NCI-H128 (cell line): ENCODE results near the gene KLHL17.

Experiments
- DNase-seq: peaks from one replicate; lab custom pipeline; 2025; ENCODE audit not compliant: unreplicated experiment; lab: John Stamatoyannopoulos, UW

Gene KLHL17

DNA sequence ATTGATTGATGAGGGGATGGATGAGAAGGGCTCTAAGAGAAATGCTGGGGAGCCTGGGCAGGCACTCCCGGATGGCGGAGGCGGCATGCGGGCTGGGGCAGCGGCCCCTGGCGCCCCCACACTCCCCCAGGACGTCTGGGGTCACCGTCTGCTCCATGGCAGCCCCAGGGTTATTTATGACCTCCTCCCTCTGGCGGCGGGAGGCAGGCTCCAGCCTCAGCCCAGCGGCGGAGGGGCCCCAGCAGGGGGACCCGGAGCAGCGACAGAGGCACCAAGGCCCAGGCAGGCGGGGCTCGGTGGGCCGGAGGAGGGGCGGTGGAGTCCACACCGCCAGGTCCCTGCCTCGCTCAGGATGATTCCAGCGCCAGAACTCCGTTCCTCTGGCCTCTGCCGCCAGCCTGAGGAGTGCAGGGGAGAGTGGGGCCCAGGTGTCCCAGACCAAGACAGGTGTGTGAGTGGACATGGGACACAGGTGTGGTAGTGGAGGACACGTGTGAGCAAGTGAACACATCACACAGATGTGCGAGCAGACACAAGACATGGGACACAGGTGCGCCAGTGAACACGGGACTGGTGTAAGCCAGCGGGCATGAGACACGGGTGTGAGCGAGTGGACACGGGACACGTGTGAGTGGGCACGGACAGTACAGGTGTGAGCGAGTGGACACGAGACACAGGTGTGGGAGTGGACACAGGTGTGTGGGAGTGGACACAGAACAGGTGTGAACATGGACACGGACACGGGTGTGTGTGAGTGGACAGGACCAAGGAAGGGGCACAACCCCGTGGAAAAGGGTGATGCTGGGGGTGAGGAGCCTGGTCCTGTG is 39.2 kb upstream of the KLHL17 start:
- peak; percentile 68 for DNase-seq

DNA sequence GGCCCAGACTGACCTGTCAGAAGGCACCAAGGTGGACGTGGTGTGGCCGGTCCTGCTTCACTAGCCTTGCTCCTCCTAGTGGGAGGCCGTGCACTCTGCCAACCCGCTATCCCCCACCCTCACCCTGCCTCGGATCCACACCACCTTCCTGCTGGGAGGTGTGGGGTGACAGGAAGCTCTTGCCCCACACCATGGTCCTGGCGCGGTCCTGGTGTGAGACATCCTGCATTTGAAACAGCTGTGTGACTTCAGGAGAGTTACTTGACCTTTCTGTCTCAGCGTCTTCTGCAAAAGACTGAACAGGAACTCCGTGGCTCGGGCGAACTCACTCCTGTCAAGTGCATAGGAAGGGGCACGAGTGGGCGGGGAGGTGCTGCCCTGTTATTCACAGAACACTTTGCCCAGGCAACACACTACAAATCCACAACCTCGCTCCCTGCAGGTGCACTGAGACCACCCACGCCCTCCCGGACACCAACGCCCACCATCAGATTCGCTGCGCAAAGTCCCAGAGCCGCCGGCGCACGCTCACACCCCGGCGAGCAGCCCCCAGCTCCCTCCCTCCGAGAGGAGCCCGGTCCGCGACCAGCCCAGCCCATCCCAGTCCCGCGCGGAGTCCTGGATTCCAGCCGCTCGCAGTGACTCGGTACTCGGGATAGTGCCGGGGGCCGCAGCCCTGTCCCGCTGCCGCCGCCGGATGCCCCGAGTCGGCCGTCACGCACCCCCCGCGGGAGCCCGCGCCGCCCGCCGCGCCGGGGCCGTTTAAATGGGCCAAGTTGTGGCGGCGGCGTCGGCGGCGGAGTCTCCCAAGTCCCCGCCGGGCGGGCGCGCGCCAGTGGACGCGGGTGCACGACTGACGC is 37.0 kb upstream of the KLHL17 start, which contains the start of gene SAMD11:
SAMD11 (plus strand) TSS at position 793 of the 860 bp plus-strand sequence. CDS start 509 bp downstream, outside the sequence.
- DNase-seq, result peak; percentile 57

DNA sequence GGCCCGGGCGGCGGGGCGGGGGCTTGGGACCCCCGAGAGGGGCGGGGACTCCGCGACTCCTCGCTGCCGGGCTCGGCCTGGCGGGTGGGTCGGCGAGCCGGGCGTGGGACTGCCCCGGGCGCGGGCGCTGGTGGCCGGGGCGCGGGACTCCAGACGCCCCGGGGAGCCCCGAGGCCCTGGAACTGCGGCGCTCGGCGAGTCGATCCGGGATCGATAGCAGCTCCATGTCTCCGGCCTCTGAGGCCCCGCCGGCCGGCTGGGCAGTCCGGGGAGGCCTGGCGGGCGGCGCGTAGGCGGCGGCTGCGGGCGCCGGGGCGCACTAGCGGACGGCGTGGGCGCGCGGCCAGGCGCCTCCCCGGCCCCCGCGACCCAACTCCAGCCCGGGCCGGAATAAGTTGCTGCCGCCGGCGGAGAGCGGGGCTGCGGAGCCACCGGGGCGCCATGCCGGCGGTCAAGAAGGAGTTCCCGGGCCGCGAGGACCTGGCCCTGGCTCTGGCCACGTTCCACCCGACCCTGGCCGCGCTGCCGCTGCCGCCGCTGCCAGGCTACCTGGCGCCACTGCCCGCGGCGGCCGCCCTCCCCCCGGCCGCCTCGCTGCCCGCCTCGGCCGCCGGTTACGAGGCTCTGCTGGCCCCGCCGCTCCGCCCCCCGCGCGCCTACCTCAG is 36.3 kb upstream of the KLHL17 start:
- no peak for DNase-seq

DNA sequence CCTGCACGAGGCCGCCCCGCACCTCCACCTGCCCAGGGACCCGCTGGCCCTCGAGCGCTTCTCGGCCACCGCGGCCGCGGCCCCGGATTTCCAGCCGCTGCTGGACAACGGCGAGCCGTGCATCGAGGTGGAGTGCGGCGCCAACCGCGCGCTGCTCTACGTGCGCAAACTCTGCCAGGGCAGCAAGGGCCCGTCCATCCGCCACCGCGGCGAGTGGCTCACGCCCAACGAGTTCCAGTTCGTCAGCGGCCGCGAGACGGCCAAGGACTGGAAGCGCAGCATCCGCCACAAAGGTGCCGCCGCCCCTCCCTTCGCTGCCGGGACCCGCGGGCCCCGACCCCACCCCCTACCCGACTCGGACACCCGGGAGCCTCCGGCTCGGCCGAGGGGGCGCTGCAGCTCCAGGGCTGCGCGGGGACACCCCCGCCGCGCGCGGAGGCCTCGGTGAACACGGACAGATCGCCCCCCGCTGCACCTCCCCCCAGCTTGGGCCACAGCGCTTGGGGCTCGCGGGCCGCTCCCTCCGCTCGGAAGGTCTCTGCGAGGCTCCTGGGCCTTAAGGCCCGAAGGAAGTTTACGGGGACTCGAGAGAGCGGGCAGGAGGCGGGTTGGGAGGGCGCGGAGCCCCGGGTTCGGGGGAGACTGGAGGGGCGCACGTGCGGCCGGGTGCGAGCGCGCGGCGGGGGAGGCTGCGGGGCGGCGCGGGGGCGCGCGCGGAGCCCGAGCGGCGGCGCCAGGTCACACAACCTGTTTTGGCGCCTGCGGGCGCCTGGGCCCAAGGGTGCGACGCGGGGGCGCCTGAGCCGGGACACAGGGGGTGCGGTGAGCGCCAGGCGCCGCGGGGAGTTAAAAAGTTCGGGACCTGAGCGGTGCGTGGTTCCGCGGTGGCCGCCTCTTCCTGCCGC is 35.5 kb upstream of the KLHL17 start:
- no peak for DNase-seq

DNA sequence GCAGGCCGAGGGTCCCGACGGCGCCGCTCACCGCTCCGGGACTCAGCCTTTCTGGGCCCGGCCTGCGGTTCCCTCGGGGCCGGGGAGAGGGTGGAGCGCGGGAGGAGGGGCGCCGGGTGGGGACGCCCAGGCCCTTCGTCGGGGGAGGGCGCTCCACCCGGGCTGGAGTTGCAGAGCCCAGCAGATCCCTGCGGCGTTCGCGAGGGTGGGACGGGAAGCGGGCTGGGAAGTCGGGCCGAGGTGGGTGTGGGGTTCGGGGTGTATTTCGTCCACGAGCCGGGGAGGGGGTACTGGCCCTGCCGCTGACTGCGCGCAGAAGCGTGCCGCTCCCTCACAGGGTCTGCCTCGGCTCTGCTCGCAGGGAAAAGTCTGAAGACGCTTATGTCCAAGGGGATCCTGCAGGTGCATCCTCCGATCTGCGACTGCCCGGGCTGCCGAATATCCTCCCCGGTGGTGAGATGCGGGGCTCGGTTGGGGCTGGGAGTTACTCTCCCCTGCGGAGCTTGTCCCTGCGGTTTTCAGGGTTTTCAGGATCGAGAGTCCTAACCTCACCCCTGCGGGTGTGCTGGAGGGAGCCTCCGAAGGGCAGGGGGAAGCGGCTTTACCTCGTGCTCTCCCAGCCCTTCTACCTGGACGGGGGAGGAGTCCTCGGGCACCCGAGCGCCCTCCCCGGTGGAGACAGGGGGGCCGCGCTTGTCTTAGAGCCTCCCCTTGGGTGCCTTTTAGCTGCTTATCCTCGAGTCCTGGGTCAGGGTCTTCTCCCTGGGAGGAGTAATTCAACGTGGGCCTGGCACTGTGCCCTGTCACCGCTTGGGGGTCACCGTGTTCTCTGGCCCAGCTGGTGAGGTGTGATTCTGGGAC is 34.6 kb upstream of the KLHL17 start:
- no peak for DNase-seq

DNA sequence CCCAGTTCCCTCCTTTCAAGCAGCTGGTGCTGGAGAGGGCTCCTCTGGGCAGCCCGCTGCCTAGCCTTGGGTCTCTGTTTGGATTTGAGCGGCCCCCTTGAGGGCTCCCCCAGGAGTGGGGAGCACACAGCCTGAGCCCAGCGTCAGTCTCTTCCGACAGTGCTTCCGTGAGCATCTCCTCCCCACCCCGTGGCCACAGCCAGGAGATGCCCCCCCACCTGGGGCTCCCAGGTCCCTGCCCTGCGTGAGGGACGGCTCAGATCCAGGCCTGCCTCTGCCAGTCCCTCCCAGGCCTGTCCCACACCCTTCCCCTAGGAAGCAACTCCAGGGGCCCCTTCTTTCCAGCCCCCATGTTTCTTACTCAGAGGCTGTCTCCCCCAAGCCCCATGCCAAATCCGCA is 33.1 kb upstream of the KLHL17 start:
- no peak for DNase-seq

DNA sequence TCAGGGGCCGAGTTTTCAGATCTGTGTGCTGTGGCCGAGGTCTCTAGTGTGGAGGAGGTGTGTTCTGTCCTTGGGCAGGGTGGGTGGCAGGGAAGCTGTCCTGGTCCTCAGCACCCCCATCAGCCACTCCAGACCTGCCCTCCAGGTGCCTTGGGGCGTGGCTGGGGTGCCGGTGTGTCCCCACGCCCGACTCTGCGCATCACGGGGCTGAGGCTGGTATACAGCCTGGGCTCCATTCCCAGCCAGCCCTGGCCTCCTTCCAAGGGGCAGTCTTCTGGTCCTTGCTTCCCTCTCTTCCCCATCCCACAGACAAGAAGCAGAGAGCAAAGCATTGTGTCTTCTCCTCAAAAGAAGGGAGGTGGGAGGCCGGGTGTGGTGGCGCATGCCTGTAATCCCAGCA is 32.6 kb upstream of the KLHL17 start:
- no peak for DNase-seq

DNA sequence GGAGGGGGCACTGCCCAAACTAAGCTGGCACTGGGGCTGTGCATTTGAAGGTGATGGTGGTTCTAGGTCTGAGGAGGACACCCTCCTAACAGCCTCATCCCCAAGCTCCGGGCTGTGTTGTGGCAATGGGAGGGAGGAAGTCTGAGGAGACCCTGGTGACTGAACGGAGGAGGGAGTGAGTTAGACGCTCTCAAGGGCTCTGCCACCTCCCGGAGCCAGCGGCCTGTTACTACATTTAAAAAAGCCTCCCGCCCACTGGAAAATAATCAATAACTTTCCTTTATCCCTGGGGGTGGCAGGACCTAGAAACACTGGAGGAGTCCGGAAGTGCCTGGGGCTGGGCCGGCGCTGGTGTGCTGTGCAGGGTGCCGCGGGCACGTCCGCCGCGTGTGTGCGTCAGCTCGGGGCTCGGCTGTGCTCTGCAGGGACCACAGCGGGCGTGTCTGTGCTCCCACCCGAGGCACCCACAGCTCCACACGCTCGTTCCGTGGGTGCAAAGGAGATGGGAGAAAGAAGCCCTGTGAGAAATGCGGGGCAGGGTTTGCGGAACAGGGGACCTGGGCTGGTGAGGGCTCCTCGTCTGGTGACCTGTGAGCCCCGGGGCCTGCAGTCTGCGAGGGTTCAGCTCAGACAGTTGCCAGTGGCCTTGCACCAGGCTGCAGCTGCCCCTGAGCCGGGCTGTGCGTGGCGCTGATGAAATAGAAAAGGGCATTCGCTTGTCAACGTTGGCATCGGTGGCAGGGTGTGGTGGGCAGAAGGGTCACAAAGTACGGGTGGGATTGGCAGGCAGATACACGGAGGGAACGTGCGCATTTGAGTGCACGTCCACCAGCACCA is 31.3 kb upstream of the KLHL17 start:
- no peak for DNase-seq

DNA sequence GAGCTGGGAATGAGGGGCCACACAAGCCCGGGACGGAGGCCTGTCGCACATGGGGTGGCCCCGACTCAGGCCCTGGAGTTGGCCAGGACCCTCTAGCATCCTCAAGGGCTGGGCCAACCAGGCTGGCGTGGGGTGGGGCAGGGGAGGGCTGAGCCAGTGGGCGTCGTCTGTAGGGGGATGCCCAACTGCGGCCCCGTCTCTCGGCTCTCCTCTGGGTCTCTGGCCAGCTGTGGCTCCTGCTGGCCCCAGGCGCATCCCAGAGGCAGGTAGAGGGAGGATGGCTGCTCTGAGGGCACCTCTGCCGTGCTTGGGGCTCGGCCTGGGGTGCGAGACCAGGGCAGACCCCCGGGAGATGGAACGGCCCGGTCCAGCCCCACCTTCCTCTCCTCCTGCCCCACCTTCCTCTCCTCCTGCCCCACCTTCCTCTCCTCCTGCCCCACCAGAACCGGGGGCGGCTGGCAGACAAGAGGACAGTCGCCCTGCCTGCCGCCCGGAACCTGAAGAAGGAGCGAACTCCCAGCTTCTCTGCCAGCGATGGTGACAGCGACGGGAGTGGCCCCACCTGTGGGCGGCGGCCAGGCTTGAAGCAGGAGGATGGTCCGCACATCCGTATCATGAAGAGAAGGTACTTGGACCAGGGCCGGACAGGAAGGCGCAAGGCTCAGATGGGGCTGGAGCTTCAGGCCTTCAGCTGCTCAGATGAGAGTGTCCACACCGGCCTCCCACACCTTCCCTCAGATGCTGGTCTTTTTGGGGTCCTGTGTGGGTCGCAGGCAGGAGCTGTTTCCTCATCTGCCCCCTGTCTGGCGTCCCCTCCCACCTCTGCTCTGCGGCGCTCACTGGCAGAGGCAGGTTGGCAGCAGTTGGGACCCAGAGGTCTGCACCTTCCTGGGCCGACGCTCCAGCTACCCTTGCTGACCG is 30.4 kb upstream of the KLHL17 start:
- DNase-seq, result no peak

DNA sequence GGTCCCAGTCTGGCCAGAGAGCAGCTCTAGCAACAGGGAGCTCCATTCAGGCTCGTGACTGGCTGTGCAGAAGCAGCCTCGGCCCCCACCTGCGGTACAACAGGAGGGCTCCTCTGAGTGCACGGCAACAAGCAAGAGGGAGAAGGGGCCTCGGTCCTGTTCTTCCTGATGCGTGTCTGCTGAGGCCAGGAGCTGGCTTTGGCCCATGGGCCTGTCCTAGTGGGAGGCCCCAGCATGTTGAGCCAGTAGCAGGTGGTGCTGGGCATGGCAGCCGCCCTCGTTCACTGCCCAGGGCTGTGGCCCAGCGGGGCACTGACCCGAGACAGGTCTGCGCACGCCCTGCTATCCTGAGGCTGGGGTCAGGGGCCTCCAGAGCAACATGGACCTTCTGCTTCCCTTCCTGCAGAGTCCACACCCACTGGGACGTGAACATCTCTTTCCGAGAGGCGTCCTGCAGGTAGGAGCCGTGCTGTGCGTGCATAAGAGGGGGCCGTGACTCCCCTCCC is 29.7 kb upstream of the KLHL17 start:
- DNase-seq, result no peak

DNA sequence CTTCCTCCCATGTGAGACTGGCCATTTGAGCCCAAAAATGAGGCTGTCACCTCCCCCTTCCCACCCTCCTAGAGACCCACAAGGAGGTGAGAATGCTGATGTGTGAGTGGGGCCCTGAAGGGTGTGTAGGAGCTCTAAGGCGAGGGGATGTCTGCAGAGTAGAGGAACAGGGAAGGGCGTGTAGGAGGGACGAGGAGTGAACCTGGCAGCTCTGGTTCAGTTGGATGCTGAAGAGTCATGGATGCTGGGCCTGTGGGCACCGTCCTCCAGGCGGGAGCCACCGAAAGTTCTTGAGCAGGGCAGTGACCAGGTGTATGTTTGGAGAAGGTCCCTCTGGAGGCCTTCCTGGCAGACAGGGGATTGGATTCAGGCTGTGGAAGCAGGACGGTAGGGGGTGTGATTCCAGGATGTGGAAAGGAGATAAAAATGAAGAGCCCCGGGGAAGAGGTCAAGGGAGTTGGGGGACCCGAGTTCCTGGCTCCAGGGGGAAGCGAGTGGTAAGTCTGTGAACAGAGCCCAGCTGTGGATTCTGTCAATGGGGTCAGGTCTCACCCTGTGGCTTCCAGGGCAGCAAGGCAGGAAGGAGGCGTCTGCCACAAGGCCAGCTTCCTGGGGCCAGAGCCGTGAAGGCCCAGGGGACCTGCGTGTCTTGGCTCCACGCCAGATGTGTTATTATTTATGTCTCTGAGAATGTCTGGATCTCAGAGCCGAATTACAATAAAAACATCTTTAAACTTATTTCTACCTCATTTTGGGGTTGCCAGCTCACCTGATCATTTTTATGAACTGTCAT is 28.8 kb upstream of the KLHL17 start:
- no peak for DNase-seq

DNA sequence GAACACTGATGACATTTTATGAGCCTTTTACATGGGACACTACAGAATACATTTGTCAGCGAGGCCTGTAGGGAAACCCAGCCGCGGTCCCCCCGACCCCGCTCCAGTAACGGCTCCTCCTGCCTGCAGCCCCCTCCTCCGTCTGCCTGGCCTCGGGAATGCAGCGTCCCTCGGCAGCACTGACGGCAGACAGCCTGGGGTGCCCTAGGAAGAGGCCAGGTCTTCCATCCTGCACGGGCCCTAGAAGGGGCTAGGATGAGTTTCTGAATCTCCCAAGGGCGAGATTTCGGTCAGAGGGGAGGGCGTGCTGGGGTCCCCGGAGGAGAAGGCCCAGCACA is 28.2 kb upstream of the KLHL17 start:
- no peak for DNase-seq

DNA sequence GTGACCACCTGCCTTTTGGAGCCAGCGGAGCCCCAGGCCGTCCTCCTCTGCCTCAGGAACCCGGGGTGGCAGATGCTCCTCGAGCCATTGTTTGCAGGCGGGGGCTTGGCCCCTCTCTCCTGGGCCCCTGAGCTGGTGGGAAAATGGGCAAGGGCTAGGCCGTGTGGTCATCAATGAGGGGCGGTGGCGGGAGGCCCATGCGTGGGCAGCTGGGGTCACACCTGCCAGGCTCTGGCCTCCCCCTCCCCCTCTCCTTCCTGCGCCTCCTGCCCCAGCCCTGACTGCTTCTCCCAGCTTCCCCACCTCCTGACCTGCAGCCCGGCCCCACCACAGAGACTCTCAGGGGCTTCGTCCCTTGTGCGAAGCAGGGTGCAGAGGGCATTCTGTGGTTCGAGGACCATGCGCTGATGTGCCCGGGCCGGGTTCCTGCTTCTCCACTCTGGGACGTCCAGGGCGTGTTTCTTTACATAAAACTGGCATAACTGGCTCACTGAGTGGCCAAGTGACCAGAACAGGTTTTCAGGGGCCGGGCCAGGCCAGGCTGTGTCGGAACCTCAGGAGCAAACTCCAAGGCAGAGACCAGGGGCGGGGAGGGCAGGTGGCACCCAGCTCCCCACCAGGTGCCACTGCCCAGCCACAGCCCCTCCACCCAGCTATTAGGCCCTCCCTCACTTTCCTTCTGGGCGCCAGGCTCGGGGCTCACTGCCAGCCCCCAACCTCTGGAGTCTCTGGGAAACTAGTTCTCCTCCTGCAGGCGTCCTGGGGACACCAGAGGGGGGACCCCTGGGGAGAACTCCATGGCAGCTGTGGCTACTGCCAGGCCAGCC is 27.4 kb upstream of the KLHL17 start:
- no peak for DNase-seq

DNA sequence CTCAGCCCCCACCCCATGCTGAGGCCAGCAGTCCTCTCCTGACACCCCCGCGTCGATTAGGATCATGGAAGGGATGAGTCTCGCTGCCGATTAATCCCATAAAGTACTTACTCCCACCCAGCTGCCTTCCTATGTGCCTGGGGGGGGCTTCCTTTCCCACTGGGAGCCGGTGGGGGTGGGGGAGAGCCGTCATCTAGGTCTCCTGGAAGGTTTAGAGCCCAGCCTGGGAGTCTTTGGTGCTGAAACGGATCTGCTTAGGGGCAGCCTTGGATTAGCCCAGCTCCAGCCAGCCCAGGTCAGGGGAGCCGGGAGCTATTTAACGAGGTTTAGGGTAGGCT is 26.8 kb upstream of the KLHL17 start:
- DNase-seq, result no peak

DNA sequence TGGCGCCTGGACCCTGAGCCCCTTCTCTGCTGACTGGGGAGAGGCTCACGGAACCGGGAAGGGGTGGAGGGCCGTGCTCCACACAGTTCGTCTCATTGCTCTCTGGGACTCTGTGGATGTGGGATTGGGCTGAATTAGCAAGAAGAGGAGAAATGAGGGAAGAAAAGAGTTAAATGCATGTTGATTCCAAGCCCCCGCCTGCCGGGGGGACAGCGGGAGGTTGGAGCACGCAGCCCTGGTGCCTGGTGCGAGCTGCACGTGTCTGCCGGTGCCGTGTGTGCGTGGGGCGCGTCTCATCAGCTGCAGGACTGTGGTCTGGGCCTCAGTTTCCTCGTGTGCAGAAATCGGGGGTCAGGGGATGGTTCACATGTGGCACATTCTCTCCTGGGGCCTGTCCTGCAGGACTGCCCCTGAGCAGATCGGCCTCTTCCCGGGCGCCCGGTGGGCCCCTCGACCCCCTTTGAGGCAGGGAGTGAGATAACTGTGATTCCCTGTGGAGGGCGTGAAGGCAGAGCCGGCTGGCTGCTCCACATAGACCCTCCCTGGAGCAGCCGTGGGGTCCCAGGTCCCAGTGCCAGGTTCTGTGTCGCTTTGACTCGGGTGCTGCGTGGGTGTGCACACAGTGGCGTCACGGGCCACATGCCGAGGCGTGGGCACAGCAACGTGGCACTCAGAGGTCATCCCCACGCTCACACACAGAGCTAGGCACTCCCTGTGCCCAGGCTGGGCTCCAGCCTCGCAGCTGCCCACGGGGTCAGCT is 25.2 kb upstream of the KLHL17 start:
- DNase-seq, result no peak
